MM.1S (cell line): ENCODE results near the gene STEAP2.

Source experiments
- DNase-seq: peaks from one replicate; pipeline ENCODE4 v3.0.0-alpha.2; 2015
- H2AFZ ChIP-seq: fragments of 300-600 bp; sonication (generic); 2 replicates; pipeline ENCODE4 v1.6.0; 2016; ENCODE audit warnings: antibody characterized with exemption, low read length
- H3F3A ChIP-seq: fragments of 300-600 bp; sonication (generic); 2 replicates; pipeline ENCODE4 v1.6.1; 2016; ENCODE audit warnings: mild to moderate bottlenecking, antibody characterized with exemption, low read length, moderate library complexity, mixed read lengths; ENCODE audit not compliant: insufficient read depth
- H3K27ac ChIP-seq: fragments of 300-600 bp; sonication (generic); 2 replicates; pipeline ENCODE4 v1.5.1; 2016; ENCODE audit warnings: mild to moderate bottlenecking, low read length
- H3K27me3 ChIP-seq: fragments of 300-600 bp; sonication (generic); replicated peaks from 2 replicates; pipeline ENCODE4 v1.6.0; 2016; ENCODE audit warnings: low read length; ENCODE audit not compliant: insufficient read depth
- H3K36me3 ChIP-seq: fragments of 300-600 bp; sonication (generic); replicated peaks from 2 replicates; pipeline ENCODE4 v1.6.1; 2016; ENCODE audit warnings: mild to moderate bottlenecking, low read length, mixed read lengths; ENCODE audit not compliant: insufficient read depth
- H3K4me1 ChIP-seq: fragments of 300-600 bp; sonication (generic); 2 replicates; pipeline ENCODE4 v1.6.1; 2016; ENCODE audit warnings: low read length, mixed read lengths
- H3K4me2 ChIP-seq: fragments of 300-600 bp; sonication (generic); 2 replicates; pipeline ENCODE4 v1.6.0; 2016; ENCODE audit warnings: low read depth, low read length
- H3K4me3 ChIP-seq: fragments of 300-600 bp; sonication (generic); 2 replicates; pipeline ENCODE4 v1.5.1; 2016; ENCODE audit warnings: low read length, mixed read lengths
- H3K79me2 ChIP-seq: fragments of 300-600 bp; sonication (generic); 2 replicates; pipeline ENCODE4 v1.6.1; 2016; ENCODE audit warnings: mixed run types, low read length, mixed read lengths
- H3K9ac ChIP-seq: fragments of 300-600 bp; sonication (generic); 2 replicates; pipeline ENCODE4 v1.6.1; 2016; ENCODE audit warnings: low read length, mixed read lengths
- H3K9me2 ChIP-seq: fragments of 300-600 bp; sonication (generic); replicated peaks from 2 replicates; pipeline ENCODE4 v1.6.1; 2016; ENCODE audit warnings: mild to moderate bottlenecking, low read length, mixed read lengths; ENCODE audit not compliant: insufficient read depth
- H3K9me3 ChIP-seq: fragments of 300-600 bp; sonication (generic); replicated peaks from 2 replicates; pipeline ENCODE4 v1.6.1; 2016; ENCODE audit warnings: mild to moderate bottlenecking, low read length, mixed read lengths; ENCODE audit not compliant: insufficient read depth
- H4K20me1 ChIP-seq: fragments of 300-600 bp; sonication (generic); 2 replicates; pipeline ENCODE4 v1.6.1; 2016; ENCODE audit warnings: mild to moderate bottlenecking, low read length, moderate library complexity, mixed read lengths; ENCODE audit not compliant: insufficient read depth
- CTCF ChIP-seq: fragments of 300-600 bp; sonication (generic); IDR thresholded peaks from 2 replicates; pipeline ENCODE4 v1.5.1; 2016; ENCODE audit warnings: antibody characterized with exemption, low read length, mixed read lengths
- EZH2 ChIP-seq: fragments of 300-600 bp; sonication (generic); optimal IDR thresholded peaks from 2 replicates; pipeline ENCODE3; 2017; ENCODE audit warnings: low read depth, mild to moderate bottlenecking, antibody characterized with exemption, low read length, mixed read lengths
- EZH2phosphoT487 ChIP-seq: fragments of 300-600 bp; sonication (generic); IDR thresholded peaks from 2 replicates; pipeline ENCODE4 v1.6.1; 2018; ENCODE audit warnings: antibody characterized with exemption, low read length

STEAP2 gene

GRCh38 chr7:90222811-90223725 lies 11.5 kb downstream of the STEAP2 start:
- no peak overlapping the region for H3K9ac ChIP-seq
- no peaks in the 10 kb centered on the region for H3K36me3 ChIP-seq
- H3K79me2 ChIP-seq: no peaks in the 10 kb centered on the region
- no peaks in the 10 kb centered on the region for H4K20me1 ChIP-seq
- no peaks in the 10 kb centered on the region for H3K9me2 ChIP-seq
- no peak overlapping the region for H2AFZ ChIP-seq
- H3K27ac ChIP-seq: no peak overlapping the region
- H3K4me1 ChIP-seq: no peaks in the 10 kb centered on the region
- TF ChIP-seq EZH2: no peak
- no peak for TF ChIP-seq EZH2phosphoT487
- no peak for TF ChIP-seq CTCF
- H3K4me2 ChIP-seq: no peak overlapping the region
- H3K4me3 ChIP-seq: no peak overlapping the region
- DNase-seq: no peak
- no peaks in the 10 kb centered on the region for H3K9me3 ChIP-seq
- H3K27me3 ChIP-seq: no peaks in the 10 kb centered on the region
- H3F3A ChIP-seq: no peaks in the 10 kb centered on the region

GRCh38 chr7:90224195-90224594 lies 12.7 kb downstream of the STEAP2 start:
- Histone ChIP-seq H3K4me3 (no peak overlapping the region), H3K4me1 (no peaks in the 10 kb centered on the region), H4K20me1 (no peaks in the 10 kb centered on the region), H3K9me3 (no peaks in the 10 kb centered on the region), H3K4me2 (no peak overlapping the region), H3K9me2 (no peaks in the 10 kb centered on the region), H3K36me3 (no peaks in the 10 kb centered on the region), H3F3A (no peaks in the 10 kb centered on the region), H2AFZ (no peak overlapping the region), H3K79me2 (no peaks in the 10 kb centered on the region), H3K27ac (no peak overlapping the region), H3K9ac (no peak overlapping the region), H3K27me3 (no peaks in the 10 kb centered on the region)
- no peak for DNase-seq
- TF ChIP-seq EZH2 (no peak), EZH2phosphoT487 (no peak), CTCF (no peak)

GRCh38 chr7:90225181-90225580 lies 13.6 kb downstream of the STEAP2 start:
- Histone ChIP-seq H3K27me3 (no peaks in the 10 kb centered on the region), H3K36me3 (no peaks in the 10 kb centered on the region), H3K27ac (no peak overlapping the region), H3K9me3 (no peaks in the 10 kb centered on the region), H3K9ac (no peak overlapping the region), H3K4me2 (no peak overlapping the region), H3K4me3 (no peak overlapping the region), H3K4me1 (no peaks in the 10 kb centered on the region), H3K79me2 (no peaks in the 10 kb centered on the region), H4K20me1 (no peaks in the 10 kb centered on the region), H3K9me2 (no peaks in the 10 kb centered on the region), H2AFZ (no peak overlapping the region), H3F3A (no peaks in the 10 kb centered on the region)
- TF ChIP-seq CTCF (no peak), EZH2 (no peak), EZH2phosphoT487 (no peak)
- DNase-seq: no peak
